Measurements from ENCODE around the gene CELF2. TPM values are rescaled to one million over a fixed set of nuclear protein-coding genes. Genes with fewer than 3 reads are reported as not detected.

CELF2 gene
- total RNA-seq, 1 experiment from 2014 or later: 28.7 TPM

GRCh38 chr10:11083051-11083450, 65.4 kb downstream of the CELF2 start:
- Mint-ChIP-seq H3K4me3 (no peak overlapping the region), H3K36me3 (ENCODE audit: insufficient read depth in 1 of 3, low read depth in 3 of 3) (no peaks in the 10 kb centered on the region), H3K27me3 (ENCODE audit: low read depth) (no peaks in the 10 kb centered on the region), H3K9me3 (no peaks in the 10 kb centered on the region), H3K4me1 (peaks cover 0 to 6% of the 10 kb centered on the region in 2 experiments; a peak in 2 of 4 replicates), H3K27ac (no peak overlapping the region)
- Histone ChIP-seq H3K23me2 (ENCODE audit: insufficient read length, low read depth, low read length, poor library complexity, severe bottlenecking) (no peaks in the 10 kb centered on the region), H4K5ac (ENCODE audit: insufficient read length, low read depth, low read length) (no peak overlapping the region), H2AK5ac (ENCODE audit: insufficient read length, low read length) (no peak overlapping the region), H3K4ac (ENCODE audit: low read depth, low read length) (no peak overlapping the region), H2BK120ac (ENCODE audit: low read depth, low read length, poor library complexity, severe bottlenecking) (no peak overlapping the region), H3K23ac (ENCODE audit: insufficient read length, low read depth, low read length) (no peak overlapping the region), H3K9ac (ENCODE audit: extremely low read depth, insufficient read length, low read length) (no peak overlapping the region), H4K8ac (replicated peaks; ENCODE audit: insufficient read length, low read depth, low read length) (no peak overlapping the region), H4K20me1 (ENCODE audit: control insufficient read depth, insufficient read depth, insufficient read length) (no peaks in the 10 kb centered on the region), H3K56ac (ENCODE audit: insufficient read length, low read depth, low read length) (no peak overlapping the region), H2BK15ac (ENCODE audit: low read depth, low read length) (no peak overlapping the region), H4K91ac (ENCODE audit: insufficient read length, low read depth, low read length) (no peak overlapping the region), H2BK20ac (ENCODE audit: low read depth, low read length, poor library complexity, severe bottlenecking) (no peak overlapping the region), H3K79me1 (ENCODE audit: insufficient read depth, low read depth, low read length, poor library complexity, severe bottlenecking) (no peaks in the 10 kb centered on the region), H3K9me3 (ENCODE audit: control insufficient read depth, low read depth, low read length) (no peaks in the 10 kb centered on the region), H3T11ph (ENCODE audit: low read length) (no peak overlapping the region), H3K27ac (ENCODE audit: insufficient read length, low read depth, low read length) (no peak overlapping the region), H2BK5ac (ENCODE audit: insufficient read length, low read length) (no peak overlapping the region), H3K4me1 (ENCODE audit: insufficient read depth, low read length) (no peaks in the 10 kb centered on the region; the same call in 1 of the 2 replicates), H3K79me2 (ENCODE audit: insufficient read depth, low read length) (peaks cover 2% of the 10 kb centered on the region; the same call in 1 of the 2 replicates), H2AFZ (ENCODE audit: low read length) (no peak overlapping the region), H3K27me3 (ENCODE audit: insufficient read depth, low read length) (no peaks in the 10 kb centered on the region), H3K14ac (ENCODE audit: insufficient read depth, low read length) (no peak overlapping the region), H3K4me2 (ENCODE audit: insufficient read depth, insufficient read length, low read length) (no peak overlapping the region), H2BK12ac (ENCODE audit: insufficient read length, low read depth, low read length) (no peak overlapping the region), H3K18ac (ENCODE audit: insufficient read length, low read depth, low read length) (no peak overlapping the region)
- TF ChIP-seq CTCF (conservative IDR thresholded peaks at IDR 0.05): no peak
- WGBS (ENCODE audit: extremely low coverage, insufficient read length, low lambda C conversion rate): no CpG with 5 or more reads among the region's 6 CpGs
- no peak for DNase-seq
